H1 (cell line): ENCODE results near the gene MYO9B. TPM values are rescaled to one million over a fixed set of nuclear protein-coding genes. Genes with fewer than 3 reads are reported as not detected.

Experiments used
- CTCF ChIA-PET: fragments of 300-600 bp; sonication (Branson Sonifier 250); formaldehyde crosslinking; loops from one replicate; lab custom pipeline; 2021; ENCODE audit not compliant: partially characterized antibody; lab: Charles Lee
- POLR2A ChIA-PET: fragments of 300-600 bp; sonication (Branson Sonifier 250); formaldehyde crosslinking; loops from one replicate; lab custom pipeline; 2021; ENCODE audit warnings: inconsistent platforms; ENCODE audit not compliant: partially characterized antibody; lab: Charles Lee
- DNase-seq, 2 experiments: peaks; one replicate each; pipeline versions ENCODE4 v3.0.0 to v3.0.0-alpha.2; 2010 to 2022; ENCODE audit warnings: low spot score in 2 of 2, low read depth in 1 of 2, mixed read lengths in 1 of 2
- FAIRE-seq: peaks from 2 replicates; lab custom pipeline; 2011; peaks lifted over from hg19 to GRCh38; lab: Jason Lieb, UNC
- H2AFZ ChIP-seq: 2 replicates; pipeline ENCODE4 v1.8.1; 2012; ENCODE audit warnings: low read length, inconsistent platforms
- H2AK5ac ChIP-seq: 2 replicates; pipeline ENCODE4 v1.6.1; 2013; ENCODE audit warnings: low read depth, low read length
- H2BK120ac ChIP-seq: replicated peaks from 2 replicates; pipeline ENCODE3; 2013; ENCODE audit warnings: low read depth, low read length, inconsistent platforms
- H2BK12ac ChIP-seq: 2 replicates; pipeline ENCODE4 v1.6.1; 2013; ENCODE audit warnings: low read depth, low read length
- H2BK15ac ChIP-seq: 2 replicates; pipeline ENCODE4 v1.6.1; 2013; ENCODE audit warnings: low read length
- H2BK20ac ChIP-seq: 2 replicates; pipeline ENCODE4 v1.6.1; 2013; ENCODE audit warnings: low read length
- H2BK5ac ChIP-seq: 2 replicates; pipeline ENCODE4 v1.6.1; 2013; ENCODE audit warnings: low read depth, low read length
- H3K14ac ChIP-seq: 2 replicates; pipeline ENCODE4 v1.6.1; 2013; ENCODE audit warnings: inconsistent platforms; ENCODE audit not compliant: insufficient read length
- H3K18ac ChIP-seq: 2 replicates; pipeline ENCODE4 v1.6.1; 2013; ENCODE audit warnings: low read length; ENCODE audit errors: extremely low read depth
- H3K23ac ChIP-seq: 2 replicates; pipeline ENCODE4 v1.6.1; 2013; ENCODE audit warnings: inconsistent platforms; ENCODE audit not compliant: insufficient read length
- H3K23me2 ChIP-seq: 2 replicates; pipeline ENCODE4 v1.6.1; 2013; ENCODE audit warnings: low read depth, low read length
- H3K27ac ChIP-seq: 2 replicates; pipeline ENCODE4 v1.6.1; 2011; ENCODE audit warnings: low read depth, low read length, inconsistent platforms
- H3K27me3 ChIP-seq, 4 experiments: replicated peaks in 1 of 4; 1 replicate in 1 of 4; 2 replicates in 3 of 4; pipeline versions ENCODE4 v1.6.1 to v1.8.1; 2011 to 2013; ENCODE audit warnings: low read length in 3 of 4, mild to moderate bottlenecking in 3 of 4, inconsistent platforms in 2 of 4, mixed read lengths in 2 of 4, moderate library complexity in 1 of 4; ENCODE audit not compliant: control insufficient read depth in 3 of 4, insufficient read depth in 3 of 4; ENCODE audit errors: extremely low read depth in 1 of 4
- H3K36me3 ChIP-seq, 4 experiments: 2 replicates each; pipeline versions ENCODE4 v1.6.1 to v1.8.1; 2011 to 2013; ENCODE audit warnings: mild to moderate bottlenecking in 4 of 4, low read length in 3 of 4, moderate library complexity in 2 of 4, control low read depth in 1 of 4, inconsistent platforms in 1 of 4; ENCODE audit not compliant: insufficient read depth in 4 of 4, control insufficient read depth in 2 of 4
- H3K4ac ChIP-seq: replicated peaks from 2 replicates; pipeline ENCODE3; 2013; ENCODE audit warnings: low read length, low read depth, mixed read lengths, inconsistent platforms; ENCODE audit not compliant: insufficient read length
- H3K4me1 ChIP-seq, 4 experiments: replicated peaks in 1 of 4; 1 replicate in 1 of 4; 2 replicates in 3 of 4; pipeline versions ENCODE4 v1.6.1 to v1.8.1; 2011 to 2013; ENCODE audit warnings: low read length in 3 of 4, inconsistent platforms in 2 of 4, mixed read lengths in 1 of 4; ENCODE audit not compliant: insufficient read depth in 4 of 4, control insufficient read depth in 3 of 4
- H3K4me2 ChIP-seq, 2 experiments: 2 replicates each; pipeline versions ENCODE4 v1.6.1 to v1.8.1; 2011 to 2013; ENCODE audit warnings: low read depth in 2 of 2, low read length in 2 of 2, control low read depth in 1 of 2, inconsistent platforms in 1 of 2, mild to moderate bottlenecking in 1 of 2; ENCODE audit not compliant: insufficient read depth in 1 of 2
- H3K4me3 ChIP-seq, 4 experiments: fragments of 200-600, 300-600 bp in 1 of 4; sonication (generic), shearing (Covaris generic), sonication (Bioruptor Twin) in 1 of 4; 2 replicates each; pipeline versions ENCODE4 v1.5.1 to v1.8.1; 2011 to 2016; ENCODE audit warnings: low read length in 4 of 4, low read depth in 3 of 4, control low read depth in 2 of 4, inconsistent platforms in 2 of 4, mild to moderate bottlenecking in 2 of 4, mixed read lengths in 1 of 4, moderate library complexity in 1 of 4; ENCODE audit not compliant: insufficient read depth in 2 of 4; ENCODE audit errors: extremely low read depth in 1 of 4
- H3K56ac ChIP-seq: replicated peaks from 2 replicates; pipeline ENCODE3; 2013; ENCODE audit warnings: low read depth, mild to moderate bottlenecking, mixed read lengths, low read length, inconsistent platforms; ENCODE audit not compliant: insufficient read length
- H3K79me1 ChIP-seq: 2 replicates; pipeline ENCODE4 v1.6.1; 2013; ENCODE audit warnings: low read depth, low read length, control low read depth
- H3K79me2 ChIP-seq, 2 experiments: 2 replicates each; pipeline versions ENCODE4 v1.6.1 to v1.8.1; 2012 to 2013; ENCODE audit warnings: low read length in 2 of 2, mild to moderate bottlenecking in 2 of 2, inconsistent platforms in 1 of 2; ENCODE audit not compliant: insufficient read depth in 2 of 2, control insufficient read depth in 1 of 2
- H3K9ac ChIP-seq, 4 experiments: replicated peaks in 1 of 4; 1 replicate in 1 of 4; 2 replicates in 3 of 4; pipeline versions ENCODE4 v1.6.1 to v1.8.1; 2011 to 2013; ENCODE audit warnings: low read depth in 3 of 4, low read length in 3 of 4, control low read depth in 2 of 4, mild to moderate bottlenecking in 2 of 4, moderate library complexity in 2 of 4, inconsistent platforms in 1 of 4; ENCODE audit errors: extremely low read depth in 1 of 4
- H3K9me3 ChIP-seq, 2 experiments: 2 replicates each; pipeline versions ENCODE4 v1.6.1 to v1.8.1; 2012 to 2013; ENCODE audit warnings: mild to moderate bottlenecking in 2 of 2, moderate library complexity in 2 of 2, control low read depth in 1 of 2, inconsistent platforms in 1 of 2, low read depth in 1 of 2, low read length in 1 of 2, mixed read lengths in 1 of 2; ENCODE audit not compliant: insufficient read depth in 2 of 2
- H4K20me1 ChIP-seq, 2 experiments: replicated peaks in 1 of 2; 2 replicates each; pipeline versions ENCODE3 to v1.8.1; 2011 to 2013; ENCODE audit warnings: inconsistent platforms in 2 of 2, low read length in 2 of 2, mild to moderate bottlenecking in 1 of 2; ENCODE audit not compliant: insufficient read depth in 2 of 2, control insufficient read depth in 1 of 2
- H4K5ac ChIP-seq: 2 replicates; pipeline ENCODE4 v1.6.1; 2013; ENCODE audit warnings: low read length, low read depth, mixed read lengths, inconsistent platforms; ENCODE audit not compliant: insufficient read length
- H4K8ac ChIP-seq: 2 replicates; pipeline ENCODE4 v1.8.0; 2013; ENCODE audit warnings: mild to moderate bottlenecking, moderate library complexity, low read length, inconsistent platforms; ENCODE audit not compliant: insufficient read depth; ENCODE audit errors: extremely low read depth
- H4K91ac ChIP-seq: replicated peaks from 2 replicates; pipeline ENCODE3; 2013; ENCODE audit warnings: low read length, mixed read lengths, inconsistent platforms; ENCODE audit not compliant: insufficient read length
- ATF3 ChIP-seq: IDR thresholded peaks from 2 replicates; pipeline ENCODE4 v1.6.1; 2011; ENCODE audit warnings: low read depth, mild to moderate bottlenecking, low read length; ENCODE audit not compliant: insufficient read depth
- CTBP2 ChIP-seq: IDR thresholded peaks from 2 replicates; pipeline ENCODE4 v1.7.0; 2011; ENCODE audit warnings: borderline replicate concordance, mild to moderate bottlenecking, moderate library complexity, mixed read lengths, low read length; ENCODE audit not compliant: insufficient read depth, insufficient read length
- EZH2 ChIP-seq: fragments of 200-600 bp; sonication (generic); IDR thresholded peaks from 2 replicates; pipeline ENCODE4 v1.7.1; 2012; ENCODE audit warnings: low read depth, mild to moderate bottlenecking, moderate library complexity, low read length, inconsistent platforms; ENCODE audit not compliant: severe bottlenecking
- JUND ChIP-seq: IDR thresholded peaks from 2 replicates; pipeline ENCODE4 v1.6.1; 2011; ENCODE audit warnings: mild to moderate bottlenecking, improper control_type of control experiment, low read length
- KDM5A ChIP-seq: fragments of 200-600 bp; IDR thresholded peaks from 2 replicates; pipeline ENCODE4 v1.7.1; 2012; ENCODE audit warnings: mild to moderate bottlenecking, low read length, inconsistent platforms, mixed read lengths
- MAFK ChIP-seq: IDR thresholded peaks from 2 replicates; pipeline ENCODE4 v1.6.1; 2012; ENCODE audit warnings: low read depth, mild to moderate bottlenecking, improper control_type of control experiment, low read length
- NRF1 ChIP-seq: IDR thresholded peaks from 2 replicates; pipeline ENCODE4 v1.6.1; 2011; ENCODE audit warnings: mild to moderate bottlenecking, low read depth, low read length, improper control_type of control experiment
- PHF8 ChIP-seq: fragments of 200-600 bp; sonication (generic); conservative IDR thresholded peaks from 2 replicates; pipeline ENCODE4 v1.7.1; 2012; ENCODE audit warnings: low read depth, mild to moderate bottlenecking, inconsistent platforms, low read length, moderate library complexity
- POLR2AphosphoS5 ChIP-seq: IDR thresholded peaks from 2 replicates; pipeline ENCODE4 v1.6.1; 2011; ENCODE audit warnings: low read depth, low read length
- RFX5 ChIP-seq: IDR thresholded peaks from 2 replicates; pipeline ENCODE4 v1.6.1; 2011; ENCODE audit warnings: low read depth, low read length, improper control_type of control experiment, borderline replicate concordance
- TBP ChIP-seq: IDR thresholded peaks from 2 replicates; pipeline ENCODE4 v1.6.1; 2011; ENCODE audit warnings: low read depth, low read length, improper control_type of control experiment
- WGBS, 2 experiments: shearing (Covaris generic) in 1 of 2; methylation state at CpG; one replicate each; pipeline versions ENCODE4 v1.1.6 to v1.1.7; 2013 to 2015; ENCODE audit warnings: low lambda C conversion rate in 2 of 2, mixed read lengths in 2 of 2, inconsistent platforms in 1 of 2, low coverage in 1 of 2, missing lambda C conversion rate in 1 of 2; ENCODE audit not compliant: insufficient replicate concordance in 2 of 2, insufficient coverage in 1 of 2, insufficient read length in 1 of 2; ENCODE audit errors: extremely low coverage in 1 of 2, missing lambda C conversion rate in 1 of 2; 5-methylcytosine and 5-hydroxymethylcytosine counted together
- polyA plus RNA-seq, 7 experiments: library from polyadenylated mRNA; depleted of rRNA in 3 of 7; stranded (reverse) in 5 of 7; unstranded in 2 of 7; fragments of >200 nt in 5 of 7; fragments of 200-250 nt in 2 of 7; gene quantifications; 1 replicate in 5 of 7; 2 replicates in 1 of 7; 4 replicates in 1 of 7; pipeline versions ENCODE4 v1.2.1 to v1.2.3, GENCODE V29; 2011 to 2013; ENCODE audit warnings: missing spikeins in 2 of 7, mixed read lengths in 2 of 7
- total RNA-seq: library from RNA; stranded (reverse); fragmentation: NEBNext Ultra II Directional; extraction: Animal tissue kit (Norgen Biotek cat#: 25700); gene quantifications from 2 replicates; pipeline ENCODE4 v1.2.1, GENCODE V29; 2021

MYO9B gene
- total and polyA plus RNA-seq, 2 of the 8 experiments (the other 6 are each of a cell fraction or from before 2014, with no cell fraction given) = 27.6 to 77.1 TPM

GRCh38 chr19:17262557-17262956 is 187.0 kb downstream of the MYO9B start:
- H3K56ac ChIP-seq = no peak overlapping the region
- no peaks in the 10 kb centered on the region for H3K23me2 ChIP-seq
- H3K4me2 ChIP-seq = no peak overlapping the region
- ChIA-PET POLR2A (interaction anchor here (0.9 to 12.8 kb wide), 7 partner anchors 14 to 202 kb away, joined by 3 to 113 read pairs (median 3); partner anchors contain the start of gene ANKLE1), CTCF (interaction anchor here (0.7 to 5.3 kb wide), 9 partner anchors 13 to 71 kb away, joined by 3 to 56 read pairs (median 4); partner anchors contain the start of gene ANKLE1)
- no peak overlapping the region for H2BK120ac ChIP-seq
- H3K27me3 ChIP-seq = no peaks in the 10 kb centered on the region
- H4K20me1 ChIP-seq = no peaks in the 10 kb centered on the region
- no peak overlapping the region for H3K4me3 ChIP-seq
- peaks cover 0 to 2% of the 10 kb centered on the region in 2 experiments; a peak in 1 of 4 replicates for H3K79me2 ChIP-seq
- no peak overlapping the region for H4K91ac ChIP-seq
- no peak overlapping the region for H2AFZ ChIP-seq
- no peak overlapping the region; the same call in 1 of the 2 replicates for H3K18ac ChIP-seq
- H4K5ac ChIP-seq = no peak overlapping the region
- DNase-seq (no peak), FAIRE-seq (no peak)
- no peak overlapping the region for H2BK20ac ChIP-seq
- H3K4me1 ChIP-seq = peaks cover 0 to 5% (median 1%) of the 10 kb centered on the region in 4 experiments; a peak in 4 of 7 replicates
- H2AK5ac ChIP-seq = no peak overlapping the region
- H2BK12ac ChIP-seq = 0 out of 2 replicates have a peak overlapping the region, but pooled peaks have one; percentile 27
- peaks cover 0 to 13% (median 3%) of the 10 kb centered on the region in 4 experiments; a peak in 3 of 8 replicates for H3K36me3 ChIP-seq
- peaks cover 15 to 19% of the 10 kb centered on the region in 2 experiments; a peak in 3 of 4 replicates for H3K9me3 ChIP-seq
- no peak overlapping the region for H2BK5ac ChIP-seq
- no peak overlapping the region; the same call in 1 of the 2 replicates for H4K8ac ChIP-seq
- no peak overlapping the region for H3K23ac ChIP-seq
- no peak overlapping the region for H3K4ac ChIP-seq
- H3K79me1 ChIP-seq = no peaks in the 10 kb centered on the region
- no peak overlapping the region for H3K9ac ChIP-seq
- H3K27ac ChIP-seq = no peak overlapping the region
- no peak overlapping the region for H3K14ac ChIP-seq
- 0 out of 2 replicates have a peak overlapping the region, but pooled peaks have one; percentile 29 for H2BK15ac ChIP-seq
- WGBS, 2 experiments = 88% methylated on average over 15 of the region's 16 CpGs; no CpG with 5 or more reads in 1 of the 2 experiments
- TF ChIP-seq EZH2 (no peak), RFX5 (no peak), PHF8 (no peak), NRF1 (no peak), POLR2AphosphoS5 (no peak), CTBP2 (no peak), TBP (no peak), KDM5A (no peak), MAFK (no peak), ATF3 (no peak), JUND (no peak)
